PC-3 (cell line): ENCODE results near the gene SNX9. TPM values are rescaled to one million over a fixed set of nuclear protein-coding genes. Genes with fewer than 3 reads are reported as not detected.
A peak's percentile ranks its signal among the peaks of the same experiment; 100 is the strongest.

Experiments used
- ATAC-seq: fragments of 200-7000 bp; cut with Tn5 transposase; 2 replicates; pipeline ENCODE4 v1.9.1; 2020; ENCODE audit warnings: mild to moderate bottlenecking, moderate library complexity
- BruUV-seq: library from RNA; stranded (reverse); fragments of 400-500 nt; replicated peaks from 2 replicates; lab custom pipeline; 2021; lab: Mats Ljungman, UMichigan
- CTCF ChIA-PET: fragments of 300-600 bp; sonication (Branson Sonifier 250); formaldehyde crosslinking; loops from one replicate; lab custom pipeline; 2022; ENCODE audit warnings: antibody characterized with exemption; lab: Charles Lee
- POLR2A ChIA-PET: fragments of 300-600 bp; sonication (Branson Sonifier 250); formaldehyde crosslinking; loops from one replicate; lab custom pipeline; 2022; ENCODE audit warnings: antibody characterized with exemption; ENCODE audit not compliant: unreplicated experiment; lab: Charles Lee
- DNase-seq: peaks from one replicate; pipeline ENCODE4 v3.0.0-alpha.2; 2015
- H2AFZ ChIP-seq: fragments of 300-600 bp; sonication (generic); 2 replicates; pipeline ENCODE4 v1.6.0; 2016; ENCODE audit warnings: antibody characterized with exemption, low read length
- H3F3A ChIP-seq: fragments of 300-600 bp; sonication (generic); one replicate; pipeline ENCODE4 v1.6.0; 2017; ENCODE audit warnings: antibody characterized with exemption, low read length, control low read depth, mild to moderate bottlenecking; ENCODE audit not compliant: unreplicated experiment
- H3K27ac ChIP-seq: fragments of 300-600 bp; sonication (generic); 2 replicates; pipeline ENCODE4 v1.5.1; 2016; ENCODE audit warnings: mild to moderate bottlenecking, low read length
- H3K27me3 ChIP-seq: fragments of 300-600 bp; sonication (generic); 2 replicates; pipeline ENCODE4 v1.6.1; 2016; ENCODE audit warnings: low read length, mixed read lengths
- H3K36me3 ChIP-seq: fragments of 300-600 bp; sonication (generic); 2 replicates; pipeline ENCODE4 v1.6.1; 2016; ENCODE audit warnings: low read depth, mixed run types, low read length, mixed read lengths
- H3K4me1 ChIP-seq: fragments of 300-600 bp; sonication (generic); 2 replicates; pipeline ENCODE4 v1.5.1; 2016; ENCODE audit warnings: low read length; ENCODE audit not compliant: insufficient read depth
- H3K4me2 ChIP-seq: fragments of 300-600 bp; sonication (generic); 2 replicates; pipeline ENCODE4 v1.6.0; 2016; ENCODE audit warnings: low read length
- H3K4me3 ChIP-seq: fragments of 300-600 bp; sonication (generic); 2 replicates; pipeline ENCODE4 v1.5.1; 2016; ENCODE audit warnings: mild to moderate bottlenecking, low read length, mixed read lengths
- H3K79me2 ChIP-seq: fragments of 300-600 bp; sonication (generic); 2 replicates; pipeline ENCODE4 v1.6.1; 2017; ENCODE audit warnings: low read length, mixed read lengths
- H3K9ac ChIP-seq: fragments of 300-600 bp; sonication (generic); 2 replicates; pipeline ENCODE4 v1.6.0; 2016; ENCODE audit warnings: mild to moderate bottlenecking, low read length
- H3K9me2 ChIP-seq: fragments of 300-600 bp; sonication (generic); replicated peaks from 2 replicates; pipeline ENCODE4 v1.6.1; 2016; ENCODE audit warnings: mixed run types, low read length, mixed read lengths
- H3K9me3 ChIP-seq: fragments of 300-600 bp; sonication (generic); 2 replicates; pipeline ENCODE4 v1.6.1; 2016; ENCODE audit warnings: low read length, mixed read lengths
- H4K20me1 ChIP-seq: fragments of 300-600 bp; sonication (generic); 2 replicates; pipeline ENCODE4 v1.6.1; 2016; ENCODE audit warnings: low read length, mixed read lengths
- EZH2 ChIP-seq: fragments of 300-600 bp; sonication (generic); IDR thresholded peaks from one replicate; pipeline ENCODE4 v1.6.1; 2017; ENCODE audit warnings: antibody characterized with exemption, mild to moderate bottlenecking, low read length; ENCODE audit not compliant: unreplicated experiment
- EZH2phosphoT487 ChIP-seq: fragments of 300-600 bp; sonication (generic); IDR thresholded peaks from 2 replicates; pipeline ENCODE4 v1.6.1; 2018; ENCODE audit warnings: mild to moderate bottlenecking, antibody characterized with exemption, low read length, borderline replicate concordance
- intact Hi-C: fragments of 100-400 bp; cut with micrococcal nuclease; formaldehyde crosslinking; loops from 2 replicates; pipeline ENCODE4 v1.9.0; 2023
- total RNA-seq: library from RNA; depleted of rRNA; stranded (reverse); fragments of >200 nt; gene quantifications from 2 replicates; pipeline ENCODE4 v1.2.3, GENCODE V29; 2014
- TF ChIP-seq, protein P1 (sequence below): fragments of 300-600 bp; sonication (generic); conservative IDR thresholded peaks from 2 replicates; pipeline ENCODE4 v1.5.1; 2017; ENCODE audit warnings: antibody characterized with exemption, low read depth, mild to moderate bottlenecking, low read length

Gene SNX9
- total RNA-seq, 1 experiment from 2014 or later, result 18.0 TPM

DNA sequence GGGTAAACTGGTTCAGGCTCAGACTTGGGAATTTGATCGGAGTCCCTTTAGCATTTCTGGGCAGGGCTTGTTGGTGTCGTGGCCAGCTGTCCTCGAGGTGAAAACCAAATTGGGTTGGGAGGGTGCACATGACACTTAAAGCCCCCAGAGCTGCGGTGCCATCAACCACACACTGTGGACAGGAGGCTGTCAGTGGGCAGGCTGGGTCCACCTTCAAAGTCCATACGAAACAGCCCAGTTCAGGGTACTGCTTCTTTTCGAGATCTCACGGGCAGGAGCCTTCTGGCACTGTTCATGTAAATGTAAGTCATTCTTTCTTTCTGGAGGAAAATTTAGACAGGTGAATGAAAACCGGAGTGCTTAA lies 165.6 kb downstream of the SNX9 start:
- ChIA-PET CTCF (no interaction called here), POLR2A (interaction anchor here (0.7 kb wide), 1 partner anchor 20 kb away, joined by 6 read pairs; no protein-coding TSS in a partner anchor)
- Histone ChIP-seq H3F3A (peaks cover 4% of the 10 kb centered on the region), H2AFZ (no peak overlapping the region), H4K20me1 (peaks cover 18% of the 10 kb centered on the region), H3K79me2 (peaks cover 96% of the 10 kb centered on the region), H3K9me2 (no peaks in the 10 kb centered on the region), H3K27ac (no peak overlapping the region), H3K9me3 (no peaks in the 10 kb centered on the region), H3K4me3 (no peak overlapping the region), H3K4me2 (no peak overlapping the region), H3K27me3 (no peaks in the 10 kb centered on the region), H3K9ac (no peak overlapping the region), H3K4me1 (peaks cover 56% of the 10 kb centered on the region), H3K36me3 (no peaks in the 10 kb centered on the region; the same call in 1 of the 2 replicates)
- TF ChIP-seq EZH2phosphoT487 (no peak), EZH2 (no peak)
- TF ChIP-seq, protein P1, sequence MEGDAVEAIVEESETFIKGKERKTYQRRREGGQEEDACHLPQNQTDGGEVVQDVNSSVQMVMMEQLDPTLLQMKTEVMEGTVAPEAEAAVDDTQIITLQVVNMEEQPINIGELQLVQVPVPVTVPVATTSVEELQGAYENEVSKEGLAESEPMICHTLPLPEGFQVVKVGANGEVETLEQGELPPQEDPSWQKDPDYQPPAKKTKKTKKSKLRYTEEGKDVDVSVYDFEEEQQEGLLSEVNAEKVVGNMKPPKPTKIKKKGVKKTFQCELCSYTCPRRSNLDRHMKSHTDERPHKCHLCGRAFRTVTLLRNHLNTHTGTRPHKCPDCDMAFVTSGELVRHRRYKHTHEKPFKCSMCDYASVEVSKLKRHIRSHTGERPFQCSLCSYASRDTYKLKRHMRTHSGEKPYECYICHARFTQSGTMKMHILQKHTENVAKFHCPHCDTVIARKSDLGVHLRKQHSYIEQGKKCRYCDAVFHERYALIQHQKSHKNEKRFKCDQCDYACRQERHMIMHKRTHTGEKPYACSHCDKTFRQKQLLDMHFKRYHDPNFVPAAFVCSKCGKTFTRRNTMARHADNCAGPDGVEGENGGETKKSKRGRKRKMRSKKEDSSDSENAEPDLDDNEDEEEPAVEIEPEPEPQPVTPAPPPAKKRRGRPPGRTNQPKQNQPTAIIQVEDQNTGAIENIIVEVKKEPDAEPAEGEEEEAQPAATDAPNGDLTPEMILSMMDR, result no peak
- DNase-seq, result no peak
- BruUV-seq, result no TSS peak
- intact Hi-C loops, result no loop called here
- ATAC-seq, result no peak

DNA sequence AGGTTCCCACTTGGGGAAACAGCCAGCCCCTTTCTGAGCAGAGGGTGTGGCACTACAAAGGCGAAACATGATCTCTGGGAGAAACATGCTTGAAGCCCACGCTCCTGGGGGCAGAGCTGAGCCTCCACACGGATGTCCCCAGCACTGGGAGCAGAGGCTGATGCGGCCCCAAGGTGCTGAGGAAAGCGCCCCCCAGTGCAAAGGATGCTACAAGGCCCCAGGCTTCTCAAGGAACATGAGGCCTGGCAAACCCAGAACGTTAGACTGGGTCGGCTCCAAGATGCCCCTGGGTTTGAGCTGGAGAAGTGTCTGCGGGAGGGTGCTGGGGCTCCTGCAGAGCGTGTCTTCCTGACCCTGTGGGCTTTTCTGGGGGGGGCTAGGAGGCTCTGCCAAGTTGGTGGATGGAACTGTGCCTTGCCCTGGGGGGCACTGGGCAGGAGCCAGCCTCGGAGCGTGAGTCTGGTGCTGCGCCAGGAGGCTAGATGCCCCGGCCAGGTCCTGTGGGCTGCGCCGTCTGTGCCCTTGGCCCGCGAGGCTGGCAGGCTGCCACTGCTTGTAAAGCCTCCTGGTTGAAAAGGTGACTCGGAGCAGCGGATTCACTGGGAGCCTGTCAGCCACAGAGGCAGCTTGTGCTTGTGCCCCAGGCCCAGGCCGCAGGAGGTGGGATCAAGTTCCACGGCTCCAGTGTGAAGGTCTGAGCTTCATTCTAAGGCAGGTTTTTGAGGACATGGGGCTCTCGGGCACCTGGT lies 166.7 kb downstream of the SNX9 start:
- CTCF ChIA-PET, result no interaction called here
- TF ChIP-seq EZH2phosphoT487, result peak; percentile 49; the same call in 1 of the 2 replicates
- TF ChIP-seq, protein P1, result no peak
- H3K4me3 ChIP-seq, result peak overlapping the region; percentile 56; the same call in 1 of the 2 replicates
- H3K79me2 ChIP-seq, result peaks cover 96% of the 10 kb centered on the region
- POLR2A ChIA-PET, result interaction anchor here (0.5 to 0.7 kb wide), 2 partner anchors 19 to 21 kb away, joined by 3 to 6 read pairs; no protein-coding TSS in a partner anchor
- no peaks in the 10 kb centered on the region for H3K27me3 ChIP-seq
- peaks cover 24% of the 10 kb centered on the region for H4K20me1 ChIP-seq
- peak; percentile 80 for ATAC-seq
- intact Hi-C loops, result no loop called here
- H3K4me1 ChIP-seq, result peaks cover 46% of the 10 kb centered on the region
- peak overlapping the region; percentile 87 for H3K27ac ChIP-seq
- H3K9me3 ChIP-seq, result no peaks in the 10 kb centered on the region
- DNase-seq, result peak; percentile 86
- BruUV-seq, result no TSS peak
- H3K4me2 ChIP-seq, result peak overlapping the region; percentile 82
- H2AFZ ChIP-seq, result 0 out of 2 replicates have a peak overlapping the region, but pooled peaks have one; percentile 3
- peak overlapping the region; percentile 54 for H3K9ac ChIP-seq
- no peaks in the 10 kb centered on the region; the same call in 1 of the 2 replicates for H3K36me3 ChIP-seq
- peaks cover 4% of the 10 kb centered on the region for H3F3A ChIP-seq
- no peaks in the 10 kb centered on the region for H3K9me2 ChIP-seq
